Smooth muscle cell (in vitro differentiated cells): ENCODE results near the gene MYO1E. TPM values are rescaled to one million over a fixed set of nuclear protein-coding genes. Genes with fewer than 3 reads are reported as not detected.

Source experiments
- DNase-seq: peaks from one replicate; lab custom pipeline; 2025; ENCODE audit not compliant: unreplicated experiment; lab: John Stamatoyannopoulos, UW
- H2AFZ ChIP-seq: fragments of 200-600 bp; sonication (generic); 2 replicates; pipeline ENCODE4 v1.6.0; 2016; ENCODE audit warnings: antibody characterized with exemption, low read depth, mild to moderate bottlenecking
- H3F3A ChIP-seq: fragments of 200-600 bp; sonication (generic); 2 replicates; pipeline ENCODE4 v1.6.0; 2017; ENCODE audit warnings: antibody characterized with exemption, low read depth
- H3K27ac ChIP-seq: fragments of 200-600 bp; sonication (generic); 2 replicates; pipeline ENCODE4 v1.5.1; 2016; ENCODE audit warnings: low read depth, mild to moderate bottlenecking
- H3K27me3 ChIP-seq: fragments of 200-600 bp; sonication (generic); 2 replicates; pipeline ENCODE4 v1.6.1; 2016; ENCODE audit warnings: low read depth, mild to moderate bottlenecking
- H3K36me3 ChIP-seq: fragments of 200-600 bp; sonication (generic); 2 replicates; pipeline ENCODE4 v1.5.1; 2016; ENCODE audit warnings: low read depth
- H3K4me1 ChIP-seq: fragments of 200-600 bp; sonication (generic); 2 replicates; pipeline ENCODE4 v1.5.1; 2016; ENCODE audit warnings: low read depth
- H3K4me2 ChIP-seq: fragments of 200-600 bp; sonication (generic); 2 replicates; pipeline ENCODE4 v1.6.0; 2016; ENCODE audit warnings: mild to moderate bottlenecking
- H3K4me3 ChIP-seq: fragments of 200-600 bp; sonication (generic); 2 replicates; pipeline ENCODE4 v1.5.1; 2016; ENCODE audit warnings: mild to moderate bottlenecking
- H3K79me2 ChIP-seq: fragments of 200-600 bp; sonication (generic); 2 replicates; pipeline ENCODE4 v1.6.0; 2016; ENCODE audit warnings: low read depth, mild to moderate bottlenecking
- H3K9ac ChIP-seq: fragments of 200-600 bp; sonication (generic); 2 replicates; pipeline ENCODE4 v1.6.0; 2016; ENCODE audit warnings: low read depth
- H3K9me3 ChIP-seq: fragments of 200-600 bp; sonication (generic); replicated peaks from 2 replicates; pipeline ENCODE4 v1.5.1; 2016; ENCODE audit warnings: low read depth
- H4K20me1 ChIP-seq: fragments of 200-600 bp; sonication (generic); 2 replicates; pipeline ENCODE4 v1.6.0; 2016; ENCODE audit warnings: low read depth
- WGBS: methylation state at CpG from one replicate; pipeline ENCODE4 v1.1.7; 2016; ENCODE audit warnings: low lambda C conversion rate; 5-methylcytosine and 5-hydroxymethylcytosine counted together
- polyA plus RNA-seq: library from polyadenylated mRNA; unstranded; fragments of >200 nt; fragmentation: Nextera tagmentation; extraction: Ambion mirVana; gene quantifications from 2 replicates; pipeline ENCODE4 v1.2.1, GENCODE V29; 2016
- total RNA-seq: library from RNA; depleted of rRNA; stranded (reverse); fragments of >200 nt; gene quantifications from 2 replicates; pipeline ENCODE4 v1.2.3, GENCODE V29; 2014
- TF ChIP-seq, protein P1 (sequence below): fragments of 200-600 bp; sonication (generic); IDR thresholded peaks from 2 replicates; pipeline ENCODE4 v1.5.1; 2017; ENCODE audit warnings: borderline replicate concordance, mild to moderate bottlenecking, antibody characterized with exemption; ENCODE audit not compliant: insufficient read depth, poor library complexity, severe bottlenecking

MYO1E gene
- total and polyA plus RNA-seq, 2 experiments from 2014 or later: 50.0 to 54.5 TPM

DNA sequence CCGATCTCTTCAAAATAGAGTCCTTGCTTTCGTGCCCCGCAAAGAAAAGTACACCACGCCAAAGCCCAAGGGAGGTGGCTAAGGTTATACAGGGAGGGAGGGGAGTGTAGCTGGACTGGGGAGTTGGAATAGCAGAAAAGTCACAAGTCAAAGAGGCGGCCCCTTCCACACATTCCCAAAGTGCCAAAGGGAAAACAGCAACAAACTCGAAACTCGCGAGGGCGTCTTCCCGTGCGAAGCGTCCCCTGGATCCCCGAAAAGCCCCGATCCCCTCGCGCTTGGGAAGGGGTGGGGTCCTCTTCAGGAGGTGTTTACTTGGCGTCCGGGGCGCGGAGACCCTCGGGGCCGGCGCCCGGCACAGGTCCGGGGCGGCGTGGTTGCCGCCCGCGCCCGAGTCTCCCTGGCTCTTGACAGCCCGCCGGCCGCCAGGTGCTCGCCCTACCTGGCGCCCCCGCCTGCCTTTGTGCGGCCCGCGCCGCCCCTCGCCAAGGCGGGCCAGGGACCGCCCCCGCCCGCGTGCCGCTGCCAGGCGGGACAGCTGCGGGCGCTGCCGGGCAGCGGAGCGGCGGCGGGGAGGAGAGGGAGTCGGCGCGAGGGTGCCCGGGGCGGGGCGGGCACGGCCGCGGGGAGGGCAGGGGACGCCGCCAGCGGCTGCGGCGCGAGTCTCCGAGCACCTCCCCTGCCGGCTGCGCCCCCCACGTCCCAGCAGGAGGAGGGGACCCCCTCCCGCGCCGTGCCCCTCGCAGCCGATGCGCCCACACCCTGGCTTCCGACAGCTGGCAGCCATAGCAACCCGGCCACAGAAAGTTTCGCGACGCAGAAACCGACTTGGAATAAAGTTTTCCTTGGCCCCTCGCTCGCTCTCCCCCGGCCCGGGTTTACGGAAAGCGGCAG lies 966 bp downstream of the MYO1E start:
- H3K9me3 ChIP-seq: no peaks in the 10 kb centered on the region
- H3K27me3 ChIP-seq: no peaks in the 10 kb centered on the region
- H4K20me1 ChIP-seq: peaks cover 50% of the 10 kb centered on the region
- TF ChIP-seq, protein P1, sequence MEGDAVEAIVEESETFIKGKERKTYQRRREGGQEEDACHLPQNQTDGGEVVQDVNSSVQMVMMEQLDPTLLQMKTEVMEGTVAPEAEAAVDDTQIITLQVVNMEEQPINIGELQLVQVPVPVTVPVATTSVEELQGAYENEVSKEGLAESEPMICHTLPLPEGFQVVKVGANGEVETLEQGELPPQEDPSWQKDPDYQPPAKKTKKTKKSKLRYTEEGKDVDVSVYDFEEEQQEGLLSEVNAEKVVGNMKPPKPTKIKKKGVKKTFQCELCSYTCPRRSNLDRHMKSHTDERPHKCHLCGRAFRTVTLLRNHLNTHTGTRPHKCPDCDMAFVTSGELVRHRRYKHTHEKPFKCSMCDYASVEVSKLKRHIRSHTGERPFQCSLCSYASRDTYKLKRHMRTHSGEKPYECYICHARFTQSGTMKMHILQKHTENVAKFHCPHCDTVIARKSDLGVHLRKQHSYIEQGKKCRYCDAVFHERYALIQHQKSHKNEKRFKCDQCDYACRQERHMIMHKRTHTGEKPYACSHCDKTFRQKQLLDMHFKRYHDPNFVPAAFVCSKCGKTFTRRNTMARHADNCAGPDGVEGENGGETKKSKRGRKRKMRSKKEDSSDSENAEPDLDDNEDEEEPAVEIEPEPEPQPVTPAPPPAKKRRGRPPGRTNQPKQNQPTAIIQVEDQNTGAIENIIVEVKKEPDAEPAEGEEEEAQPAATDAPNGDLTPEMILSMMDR: no peak
- H3K4me1 ChIP-seq: peaks cover 11% of the 10 kb centered on the region
- H3K79me2 ChIP-seq: peaks cover 47% of the 10 kb centered on the region
- peak overlapping the region; percentile 92 for H3K4me2 ChIP-seq
- WGBS: 3% methylated on average over 40 of the region's 93 CpGs
- peak overlapping the region; percentile 92 for H2AFZ ChIP-seq
- H3K36me3 ChIP-seq: no peaks in the 10 kb centered on the region
- no peak for DNase-seq
- peak overlapping the region; percentile 77 for H3K27ac ChIP-seq
- H3F3A ChIP-seq: no peaks in the 10 kb centered on the region
- H3K4me3 ChIP-seq: peak overlapping the region; percentile 68
- H3K9ac ChIP-seq: peak overlapping the region; percentile 84

DNA sequence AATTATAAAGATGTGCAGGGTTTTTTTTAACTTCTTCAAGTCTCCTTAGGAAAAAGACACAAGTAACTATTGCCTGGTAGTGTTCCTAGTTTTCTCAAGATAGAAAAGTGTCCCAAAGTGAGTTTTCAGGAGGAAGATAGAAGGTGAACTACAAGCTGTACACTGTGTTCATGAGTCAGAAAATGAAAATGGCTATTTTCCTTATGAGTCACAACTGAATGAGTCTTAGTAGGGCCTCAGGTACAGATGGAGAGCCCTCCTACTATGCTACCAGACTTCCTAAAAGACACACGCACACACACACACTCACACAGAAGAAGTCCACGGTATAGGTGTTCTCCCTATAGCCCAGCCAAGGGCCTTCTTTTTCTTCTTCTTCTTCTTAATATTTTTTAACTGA lies 3.1 kb downstream of the MYO1E start:
- 98% methylated on average over 2 of the region's 2 CpGs for WGBS
- no peaks in the 10 kb centered on the region for H3K27me3 ChIP-seq
- no peaks in the 10 kb centered on the region for H3K9me3 ChIP-seq
- H3K27ac ChIP-seq: no peak overlapping the region
- H3K4me2 ChIP-seq: peak overlapping the region; percentile 92
- TF ChIP-seq, protein P1: no peak
- H2AFZ ChIP-seq: no peak overlapping the region
- H3K4me1 ChIP-seq: peaks cover 11% of the 10 kb centered on the region
- no peak overlapping the region for H3K9ac ChIP-seq
- no peak overlapping the region for H3K4me3 ChIP-seq
- H3K79me2 ChIP-seq: peaks cover 66% of the 10 kb centered on the region
- DNase-seq: no peak
- H3F3A ChIP-seq: no peaks in the 10 kb centered on the region
- peaks cover 72% of the 10 kb centered on the region for H4K20me1 ChIP-seq
- no peaks in the 10 kb centered on the region for H3K36me3 ChIP-seq

DNA sequence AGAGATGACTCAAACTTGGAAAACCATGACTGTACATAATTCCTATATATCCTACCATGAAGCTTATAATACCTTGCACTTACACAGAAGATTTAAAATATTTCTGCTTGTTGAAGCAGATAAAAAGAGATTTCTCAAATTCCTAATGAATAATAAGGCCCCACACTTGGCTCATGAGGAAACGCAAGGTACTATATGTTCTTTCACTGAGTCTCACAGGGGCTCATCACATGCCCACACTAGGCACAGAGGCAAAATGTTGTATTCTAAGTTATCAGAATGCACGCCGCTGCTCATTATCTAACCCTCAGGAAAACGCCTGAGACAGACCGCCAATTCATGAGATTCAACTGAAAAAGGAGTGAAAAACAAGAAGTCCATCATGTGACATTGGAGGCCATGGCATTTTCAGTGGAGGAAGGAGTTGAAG lies 5.6 kb downstream of the MYO1E start:
- H3F3A ChIP-seq: no peaks in the 10 kb centered on the region
- peak overlapping the region; percentile 62 for H3K4me2 ChIP-seq
- no peaks in the 10 kb centered on the region for H3K27me3 ChIP-seq
- H3K4me1 ChIP-seq: peaks cover 11% of the 10 kb centered on the region
- no peak for DNase-seq
- 68% methylated on average over 5 of the region's 5 CpGs for WGBS
- H3K9ac ChIP-seq: no peak overlapping the region
- H3K27ac ChIP-seq: peak overlapping the region; percentile 1
- H3K36me3 ChIP-seq: no peaks in the 10 kb centered on the region
- TF ChIP-seq, protein P1: no peak
- no peak overlapping the region for H2AFZ ChIP-seq
- peaks cover 83% of the 10 kb centered on the region for H3K79me2 ChIP-seq
- no peaks in the 10 kb centered on the region for H3K9me3 ChIP-seq
- H3K4me3 ChIP-seq: no peak overlapping the region
- H4K20me1 ChIP-seq: peaks cover 92% of the 10 kb centered on the region
